Stimulated activated CD8-positive, alpha-beta memory T cell treated with anti-CD3 and anti-CD28 coated beads, Interleukin-15, amount 100 ng/mL, for 24 hours (primary cell): ENCODE results near the gene UNCX.

Experiments
- DNase-seq: peaks from one replicate; pipeline ENCODE4 v3.0.0-alpha.2; 2020; ENCODE audit warnings: low read depth

The UNCX gene

GRCh38 chr7:1232103-1232466 lies 587 bp upstream of the UNCX start:
- no peak for DNase-seq

DNA sequence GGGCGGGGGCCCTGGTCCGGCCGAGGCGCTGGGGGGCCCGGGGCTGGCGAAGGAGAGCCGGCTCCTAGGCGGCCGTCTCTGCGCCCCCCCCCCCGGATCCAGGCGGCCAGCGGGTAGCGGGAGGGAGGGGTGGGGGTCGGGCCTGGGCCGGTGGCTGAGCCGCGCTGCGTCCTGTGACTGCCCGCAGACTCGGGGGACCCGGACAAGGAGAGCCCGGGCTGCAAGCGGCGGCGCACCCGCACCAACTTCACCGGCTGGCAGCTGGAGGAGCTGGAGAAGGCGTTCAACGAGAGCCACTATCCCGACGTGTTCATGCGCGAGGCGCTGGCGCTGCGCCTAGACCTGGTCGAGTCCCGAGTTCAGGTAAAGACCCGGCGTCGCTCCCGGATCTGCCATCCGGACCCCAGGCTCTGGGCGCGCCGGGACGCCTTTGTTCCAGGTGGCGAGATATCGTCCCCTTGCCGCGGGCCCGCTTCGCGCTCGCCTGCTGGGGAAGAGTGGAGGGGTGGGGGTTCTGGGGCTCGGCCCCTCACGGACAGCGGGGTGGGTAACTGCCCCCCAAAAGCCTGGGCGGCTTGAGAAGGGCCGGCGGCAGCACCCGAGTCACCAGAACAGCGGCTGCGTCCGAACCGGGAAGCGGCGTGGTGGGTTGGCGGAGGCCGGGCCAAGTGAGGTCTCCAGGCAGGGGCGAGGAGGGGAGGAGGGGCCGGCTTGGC lies 819 bp downstream of the UNCX start:
- no peak for DNase-seq

- DNase-seq = no peak
Observed at GRCh38 chr7:1234049-1234880, 1.6 kb downstream of the UNCX start.

DNA sequence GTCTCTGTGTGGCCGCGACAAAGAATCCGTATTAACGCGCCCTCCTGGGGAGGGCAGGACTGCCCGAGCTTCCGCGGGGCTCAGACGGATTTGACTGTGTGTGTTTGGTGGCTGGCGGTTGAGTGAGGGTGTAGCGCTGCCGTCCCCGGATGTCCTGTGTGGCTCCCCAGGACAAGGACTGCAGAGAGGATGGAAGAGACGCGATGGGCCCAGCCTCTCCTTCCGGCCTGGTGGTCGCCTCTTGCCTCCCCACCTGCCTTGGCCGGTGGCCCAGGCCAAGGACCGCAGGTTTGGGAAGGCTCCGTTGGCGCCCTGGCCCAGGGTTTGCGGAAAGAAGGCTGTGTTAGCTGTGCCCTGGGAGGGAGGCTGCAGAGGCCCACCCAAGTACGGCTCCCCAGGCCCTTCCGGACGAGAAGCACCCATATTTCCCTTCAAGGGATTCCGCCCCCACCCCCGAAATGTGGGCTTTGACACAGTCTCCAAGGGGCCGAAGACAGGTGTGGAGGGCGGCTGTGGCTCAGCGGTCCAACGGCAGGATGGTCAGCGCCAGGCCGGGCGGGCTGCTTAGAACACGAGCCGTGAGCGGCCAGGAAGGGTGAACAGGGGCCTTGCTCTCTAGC lies 2.3 kb downstream of the UNCX start:
- no peak for DNase-seq

DNA sequence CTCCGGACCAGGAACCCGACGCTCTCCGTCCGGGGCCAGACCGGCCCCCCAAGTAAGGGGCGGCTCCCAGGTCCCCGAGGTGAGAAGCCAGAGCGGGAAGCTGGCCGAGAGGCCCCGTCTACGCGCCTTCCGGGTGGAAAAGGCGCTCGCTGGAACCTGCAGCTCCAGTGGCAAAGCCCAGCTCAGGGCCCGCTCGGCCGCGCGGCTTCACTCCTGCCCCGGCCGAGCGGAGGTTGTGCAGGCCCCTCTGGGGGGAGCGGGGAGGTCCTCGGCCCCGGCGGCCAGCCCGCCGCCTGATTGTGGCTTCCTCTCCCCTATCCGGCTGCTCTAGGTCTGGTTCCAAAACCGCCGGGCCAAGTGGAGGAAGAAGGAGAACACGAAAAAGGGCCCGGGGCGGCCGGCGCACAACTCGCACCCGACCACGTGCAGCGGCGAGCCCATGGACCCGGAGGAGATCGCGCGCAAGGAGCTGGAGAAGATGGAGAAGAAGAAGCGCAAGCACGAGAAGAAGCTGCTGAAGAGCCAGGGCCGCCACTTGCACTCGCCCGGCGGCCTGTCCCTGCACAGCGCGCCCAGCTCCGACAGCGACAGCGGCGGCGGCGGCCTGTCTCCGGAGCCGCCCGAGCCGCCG lies 2.9 kb downstream of the UNCX start:
- no peak for DNase-seq

- DNase-seq = no peak
Observed at GRCh38 chr7:1236132-1236661, 3.5 kb downstream of the UNCX start.

- no peak for DNase-seq
Observed at GRCh38 chr7:1236831-1237701, 4.4 kb downstream of the UNCX start.

GRCh38 chr7:1237704-1238255 lies 5.1 kb downstream of the UNCX start:
- no peak for DNase-seq

- no peak for DNase-seq
Observed at GRCh38 chr7:1238450-1238882, 5.8 kb downstream of the UNCX start.

GRCh38 chr7:1238931-1239802 lies 6.5 kb downstream of the UNCX start:
- no peak for DNase-seq

- DNase-seq = no peak
Observed at GRCh38 chr7:1239803-1240516, 7.3 kb downstream of the UNCX start.

DNA sequence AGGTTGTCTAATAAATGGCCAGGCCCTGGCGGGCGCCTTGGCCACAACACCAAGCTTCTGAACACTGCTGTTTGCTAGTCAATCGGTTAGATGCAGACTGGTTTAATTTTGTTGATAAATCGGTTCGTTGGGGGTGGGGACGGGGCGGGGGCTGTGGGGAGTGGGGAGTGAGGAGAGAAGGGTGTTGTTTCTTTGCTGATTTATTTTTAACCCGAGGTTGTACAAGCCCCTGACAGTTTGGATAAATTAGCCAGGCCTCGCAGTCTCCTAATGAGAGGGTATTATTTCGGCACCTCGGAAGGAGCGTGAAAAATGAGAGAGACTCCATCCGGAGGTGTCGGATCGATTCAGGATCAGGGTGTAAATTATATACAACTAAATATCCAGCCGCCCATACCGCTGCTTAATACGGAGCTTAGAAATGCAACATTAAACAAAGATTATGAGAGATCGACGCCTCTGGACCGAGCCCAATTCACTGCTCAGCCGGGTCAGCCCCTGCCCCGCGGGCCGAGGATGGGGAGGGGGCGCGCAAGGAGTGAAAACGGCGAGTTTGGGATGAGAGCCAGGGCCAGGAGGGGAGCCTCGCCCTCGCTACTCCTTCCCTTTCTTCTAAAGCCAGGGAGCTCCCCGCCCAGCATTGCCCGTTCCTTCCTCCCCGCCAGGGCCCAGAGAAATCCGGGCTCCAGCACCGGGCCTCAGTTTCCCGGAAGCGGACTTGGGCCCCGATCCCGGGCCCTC lies 8.0 kb downstream of the UNCX start:
- DNase-seq = no peak

DNA sequence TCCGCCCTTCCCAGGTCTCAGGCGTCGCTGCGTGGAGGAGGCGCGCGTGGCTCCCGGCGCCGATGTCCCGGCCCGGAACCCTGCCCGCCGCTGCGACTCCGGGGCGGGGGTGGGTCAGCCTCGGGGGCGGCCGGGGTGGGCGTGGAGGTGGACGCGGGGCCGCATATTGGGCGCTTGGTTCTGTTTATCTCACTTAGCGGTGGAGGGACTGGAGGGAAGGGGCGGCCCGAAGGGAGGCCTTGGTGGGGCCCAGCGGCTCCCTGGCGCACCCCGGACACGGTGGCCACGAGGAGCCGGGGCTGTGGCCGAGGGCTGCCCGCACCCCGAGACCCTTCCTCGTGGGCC lies 8.6 kb downstream of the UNCX start:
- DNase-seq = no peak

DNA sequence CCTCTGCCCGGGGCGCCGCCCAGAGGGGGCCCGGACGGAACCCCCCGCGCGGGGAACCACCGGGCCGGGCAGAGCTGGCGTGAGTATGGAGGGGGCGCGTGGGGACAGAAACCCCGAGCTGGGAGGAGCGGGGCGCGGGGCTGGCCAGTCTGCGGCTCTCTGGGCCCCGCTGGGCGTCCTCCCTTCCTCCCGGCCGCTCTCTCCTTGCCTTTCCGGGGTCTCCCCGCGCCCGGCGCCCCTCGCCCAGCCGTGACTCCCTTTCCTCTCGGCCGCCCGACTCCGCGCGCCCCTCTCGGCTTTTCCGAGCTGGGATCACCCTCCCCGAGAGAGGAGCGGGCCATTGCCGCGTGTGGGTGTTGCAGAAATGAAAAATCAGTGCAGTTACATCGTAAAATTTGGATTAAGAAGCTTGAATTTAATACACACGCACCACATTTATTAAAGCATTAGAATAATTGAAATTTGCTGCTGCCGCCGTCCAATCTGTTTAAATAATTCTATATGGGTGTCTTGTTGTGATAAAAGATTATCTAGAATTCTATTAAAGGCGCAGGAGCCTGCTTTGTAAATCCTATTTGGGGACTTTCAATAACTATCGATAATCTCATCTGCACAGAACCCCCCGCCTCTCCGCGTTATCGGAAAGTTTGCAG lies 9.1 kb downstream of the UNCX start:
- DNase-seq = no peak

DNA sequence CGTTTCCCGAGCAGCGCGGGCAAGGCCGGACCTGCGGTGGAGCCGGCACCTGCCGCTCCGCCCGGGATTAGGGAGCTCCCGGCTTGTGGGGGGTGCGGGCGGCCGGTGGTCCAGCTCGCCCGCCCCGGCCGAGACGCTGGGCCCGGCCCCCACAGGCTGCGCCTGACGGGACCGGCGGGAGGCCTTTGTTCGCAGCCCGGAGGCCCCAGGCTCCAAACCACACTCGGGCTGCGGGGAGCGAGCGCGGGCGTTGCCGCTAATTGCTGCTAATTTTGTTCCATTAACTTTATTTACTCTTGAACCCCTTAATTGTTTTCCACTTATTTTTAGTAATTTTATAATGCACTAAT lies 9.6 kb downstream of the UNCX start:
- no peak for DNase-seq

DNA sequence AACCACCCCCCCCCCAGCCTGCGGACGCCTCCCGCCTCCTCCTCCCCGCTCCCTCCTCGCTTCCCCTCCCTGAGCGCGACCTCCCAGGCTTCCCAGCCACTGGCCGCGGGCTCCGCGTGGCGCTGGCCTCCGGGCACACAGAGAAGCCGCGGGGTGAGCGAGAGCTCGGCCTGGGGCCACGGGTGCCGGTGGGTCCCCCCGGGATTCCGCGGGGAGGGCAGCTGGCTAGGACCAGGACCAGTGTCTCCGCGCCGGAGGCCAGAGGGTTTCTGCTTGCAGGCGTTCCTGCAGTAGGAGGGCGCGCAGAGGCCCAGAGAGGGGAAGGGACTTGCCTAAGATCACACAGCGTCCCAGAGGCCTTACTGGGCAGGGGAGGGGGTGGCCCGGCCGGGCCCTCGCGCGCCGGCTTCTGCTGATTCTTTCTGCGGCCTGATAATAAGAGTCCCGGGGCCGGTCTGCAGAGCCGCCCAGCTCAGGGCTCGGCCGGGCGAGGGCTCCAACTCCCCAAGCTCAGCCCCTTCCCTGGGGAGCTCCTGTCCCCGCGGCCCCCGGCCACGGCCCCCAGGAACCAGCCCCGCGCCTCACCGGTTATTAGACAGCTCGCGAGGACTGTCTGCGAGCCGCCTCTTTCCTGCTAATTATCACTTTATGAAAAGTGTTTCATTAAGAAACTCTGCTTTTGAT lies 10.1 kb downstream of the UNCX start:
- DNase-seq = no peak

DNA sequence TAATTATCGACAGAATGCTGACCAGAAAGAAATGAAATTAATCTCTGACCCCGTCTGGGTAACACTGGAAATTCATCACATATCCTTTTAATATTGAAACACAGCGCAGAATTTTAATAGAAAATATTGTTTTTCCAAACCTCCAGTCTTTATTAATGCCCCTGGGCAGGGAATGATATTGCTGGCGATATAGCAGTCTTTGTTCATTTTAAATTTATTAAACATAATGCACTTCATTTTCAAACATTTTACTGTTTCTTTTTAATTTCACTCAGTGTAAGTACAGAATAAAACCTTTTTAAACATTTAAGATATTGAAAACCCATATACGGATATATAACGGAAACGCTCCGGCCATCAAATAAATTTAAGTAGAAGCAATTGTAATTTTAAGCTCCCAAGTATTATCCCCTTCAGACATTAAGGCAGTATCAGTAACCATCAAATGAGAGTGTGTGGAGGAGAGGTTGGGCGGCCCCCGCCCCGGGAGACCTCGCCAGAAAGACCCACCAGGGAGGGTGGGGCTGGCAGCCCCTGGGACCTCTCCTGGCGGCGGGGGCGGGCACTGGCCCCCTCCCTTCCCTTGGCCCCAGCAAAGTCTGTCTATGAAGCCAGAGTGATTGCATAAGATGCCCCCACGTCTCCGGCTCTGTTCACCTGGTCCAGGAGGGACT lies 10.8 kb downstream of the UNCX start:
- DNase-seq = no peak
